Fibroblast of skin of left biceps (primary cell): ENCODE results near the gene NUDT2.

ENCODE experiments used
- DNase-seq, 2 experiments: peaks; one replicate each; pipeline ENCODE4 v3.0.0-alpha.2; 2013; ENCODE audit warnings: low read depth in 2 of 2

Gene NUDT2

GRCh38 chr9:34385561-34386230 lies 56.3 kb downstream of the NUDT2 start:
- no peak for DNase-seq

GRCh38 chr9:34386656-34387055 lies 57.3 kb downstream of the NUDT2 start:
- no peak for DNase-seq

- DNase-seq: no peak
Observed at GRCh38 chr9:34387239-34387638, 57.9 kb downstream of the NUDT2 start.

- no peak for DNase-seq
Observed at GRCh38 chr9:34392511-34392910, 63.1 kb downstream of the NUDT2 start.
